HG02840 (cell line): ENCODE measurements around the gene CAP2.

ENCODE experiments used
- ATAC-seq: cut with Tn5 transposase; IDR thresholded peaks from one replicate; pipeline ENCODE4 v1.9.1; 2021; ENCODE audit warnings: mild to moderate bottlenecking, moderate library complexity, moderate number of reproducible peaks; ENCODE audit not compliant: unreplicated experiment, low FRiP score

Gene CAP2

GRCh38 chr6:17392978-17393891 lies at the start of gene CAP2:
Gene CAP2, plus strand, starts transcription at chr6:17393595. Its CDS starts 27,961 bp downstream, at chr6:17421556.
- ATAC-seq = no peak

- ATAC-seq = no peak
Observed at GRCh38 chr6:17347012-17347411, 46.4 kb upstream of the CAP2 start.

GRCh38 chr6:17349427-17349826 lies 44.0 kb upstream of the CAP2 start:
- no peak for ATAC-seq

GRCh38 chr6:17352302-17352701 lies 41.1 kb upstream of the CAP2 start:
- no peak for ATAC-seq

GRCh38 chr6:17353440-17354175 lies 39.8 kb upstream of the CAP2 start:
- ATAC-seq = no peak

GRCh38 chr6:17354700-17355403 lies 38.5 kb upstream of the CAP2 start:
- no peak for ATAC-seq

- no peak for ATAC-seq
Observed at GRCh38 chr6:17355404-17355774, 38.0 kb upstream of the CAP2 start.

- no peak for ATAC-seq
Observed at GRCh38 chr6:17358515-17358914, 34.9 kb upstream of the CAP2 start.

- no peak for ATAC-seq
Observed at GRCh38 chr6:17360564-17360963, 32.8 kb upstream of the CAP2 start.

GRCh38 chr6:17361013-17361412 lies 32.4 kb upstream of the CAP2 start:
- ATAC-seq = no peak

GRCh38 chr6:17365961-17366360 lies 27.4 kb upstream of the CAP2 start:
- no peak for ATAC-seq

GRCh38 chr6:17367868-17368267 lies 25.5 kb upstream of the CAP2 start:
- no peak for ATAC-seq

GRCh38 chr6:17381424-17382147 lies 11.8 kb upstream of the CAP2 start:
- no peak for ATAC-seq

GRCh38 chr6:17385660-17386059 lies 7.7 kb upstream of the CAP2 start:
- no peak for ATAC-seq

- ATAC-seq = no peak
Observed at GRCh38 chr6:17388365-17388764, 5.0 kb upstream of the CAP2 start.

- ATAC-seq = no peak
Observed at GRCh38 chr6:17389274-17389847, 4.0 kb upstream of the CAP2 start.

GRCh38 chr6:17390276-17390675 lies 3.1 kb upstream of the CAP2 start:
- no peak for ATAC-seq

- ATAC-seq = no peak
Observed at GRCh38 chr6:17391976-17392375, 1.4 kb upstream of the CAP2 start.

GRCh38 chr6:17393892-17394631 lies 667 bp downstream of the CAP2 start:
- ATAC-seq = no peak
